Measurements from ENCODE around the gene ANKRD33B. TPM values are rescaled to one million over a fixed set of nuclear protein-coding genes. Genes with fewer than 3 reads are reported as not detected.

Gene ANKRD33B
- total RNA-seq, 1 donor from 2014 or later: 170 TPM

DNA sequence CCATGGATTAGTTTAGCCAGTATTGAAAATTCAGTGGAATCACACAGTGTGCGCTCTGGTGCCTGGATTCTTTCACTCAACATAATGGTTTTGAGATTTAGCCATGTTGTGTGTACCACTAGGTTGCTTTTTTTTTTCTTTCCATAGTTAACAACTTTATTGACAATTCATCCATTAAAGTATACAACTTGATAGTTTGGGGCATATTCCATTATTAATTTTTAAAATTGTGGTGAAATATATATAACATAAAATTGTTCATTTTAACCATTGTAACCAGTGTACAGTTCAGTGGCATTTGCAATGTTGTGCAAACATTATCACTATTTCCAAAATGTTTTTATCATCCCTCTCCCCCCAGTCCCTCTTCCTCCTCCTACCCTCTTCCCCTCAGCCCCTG, 35.2 kb downstream of the ANKRD33B start:
- intact Hi-C loops (cut with micrococcal nuclease): no loop called here
- ATAC-seq (ENCODE audit: low read depth) (no peak), DNase-seq (no peak)
- TF ChIP-seq, protein P1, sequence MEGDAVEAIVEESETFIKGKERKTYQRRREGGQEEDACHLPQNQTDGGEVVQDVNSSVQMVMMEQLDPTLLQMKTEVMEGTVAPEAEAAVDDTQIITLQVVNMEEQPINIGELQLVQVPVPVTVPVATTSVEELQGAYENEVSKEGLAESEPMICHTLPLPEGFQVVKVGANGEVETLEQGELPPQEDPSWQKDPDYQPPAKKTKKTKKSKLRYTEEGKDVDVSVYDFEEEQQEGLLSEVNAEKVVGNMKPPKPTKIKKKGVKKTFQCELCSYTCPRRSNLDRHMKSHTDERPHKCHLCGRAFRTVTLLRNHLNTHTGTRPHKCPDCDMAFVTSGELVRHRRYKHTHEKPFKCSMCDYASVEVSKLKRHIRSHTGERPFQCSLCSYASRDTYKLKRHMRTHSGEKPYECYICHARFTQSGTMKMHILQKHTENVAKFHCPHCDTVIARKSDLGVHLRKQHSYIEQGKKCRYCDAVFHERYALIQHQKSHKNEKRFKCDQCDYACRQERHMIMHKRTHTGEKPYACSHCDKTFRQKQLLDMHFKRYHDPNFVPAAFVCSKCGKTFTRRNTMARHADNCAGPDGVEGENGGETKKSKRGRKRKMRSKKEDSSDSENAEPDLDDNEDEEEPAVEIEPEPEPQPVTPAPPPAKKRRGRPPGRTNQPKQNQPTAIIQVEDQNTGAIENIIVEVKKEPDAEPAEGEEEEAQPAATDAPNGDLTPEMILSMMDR (IDR thresholded peaks at IDR 0.05): no peak
- CTCF ChIA-PET: no interaction called here
- Mint-ChIP-seq H3K4me1 (peaks cover 72% of the 10 kb centered on the region), H3K27ac (no peak overlapping the region), H3K27me3 (no peaks in the 10 kb centered on the region), H3K36me3 (ENCODE audit: low read depth) (peaks cover 43% of the 10 kb centered on the region), H3K9me3 (peaks cover 5% of the 10 kb centered on the region), H3K4me3 (no peak overlapping the region)
- POLR2A ChIA-PET: interaction anchor here (1.0 kb wide), 1 partner anchor 9 kb away, joined by 5 read pairs; no protein-coding TSS in a partner anchor

GRCh38 chr5:10599862-10600284, 36.0 kb downstream of the ANKRD33B start:
- Mint-ChIP-seq H3K27ac (peak overlapping the region; percentile 84), H3K27me3 (no peaks in the 10 kb centered on the region), H3K36me3 (ENCODE audit: low read depth) (peaks cover 38% of the 10 kb centered on the region), H3K4me1 (peaks cover 68% of the 10 kb centered on the region), H3K9me3 (peaks cover 5% of the 10 kb centered on the region), H3K4me3 (no peak overlapping the region)
- POLR2A ChIA-PET: interaction anchor here (1.0 to 2.3 kb wide), 2 partner anchors 8 to 36 kb away, joined by 5 to 10 read pairs; partner anchors contain the start of gene ANKRD33B
- intact Hi-C loops (cut with micrococcal nuclease): loop anchor here (1.0 kb wide), 2 partner anchors 11 to 21 kb away; no protein-coding TSS in a partner anchor
- CTCF ChIA-PET: interaction anchor here (1.2 kb wide), 1 partner anchor 34 kb away, joined by 3 read pairs; no protein-coding TSS in a partner anchor
- TF ChIP-seq, protein P1 (IDR thresholded peaks at IDR 0.05): no peak
- DNase-seq: no peak
- ATAC-seq (ENCODE audit: low read depth): no peak

- Mint-ChIP-seq H3K9me3 (peaks cover 5% of the 10 kb centered on the region), H3K4me3 (peak overlapping the region; percentile 72), H3K27me3 (no peaks in the 10 kb centered on the region), H3K36me3 (ENCODE audit: low read depth) (peaks cover 43% of the 10 kb centered on the region), H3K27ac (peak overlapping the region; percentile 84), H3K4me1 (peaks cover 67% of the 10 kb centered on the region)
- TF ChIP-seq, protein P1 (IDR thresholded peaks at IDR 0.05): no peak
- ChIA-PET CTCF (interaction anchor here (0.9 to 1.2 kb wide), 4 partner anchors 18 to 35 kb away, joined by 3 to 9 read pairs (median 3); no protein-coding TSS in a partner anchor), POLR2A (interaction anchor here (0.7 to 2.3 kb wide), 14 partner anchors 8 to 148 kb away, joined by 3 to 10 read pairs (median 4); partner anchors contain the start of gene ANKRD33B)
- intact Hi-C loops (cut with micrococcal nuclease): loop anchor here (1.0 kb wide), 4 partner anchors 11 to 36 kb away; partner anchors contain the start of gene ANKRD33B
- DNase-seq (no peak), ATAC-seq (ENCODE audit: low read depth) (peak; percentile 75)
Measured at GRCh38 chr5:10600626-10601245, 36.9 kb downstream of the ANKRD33B start.

DNA sequence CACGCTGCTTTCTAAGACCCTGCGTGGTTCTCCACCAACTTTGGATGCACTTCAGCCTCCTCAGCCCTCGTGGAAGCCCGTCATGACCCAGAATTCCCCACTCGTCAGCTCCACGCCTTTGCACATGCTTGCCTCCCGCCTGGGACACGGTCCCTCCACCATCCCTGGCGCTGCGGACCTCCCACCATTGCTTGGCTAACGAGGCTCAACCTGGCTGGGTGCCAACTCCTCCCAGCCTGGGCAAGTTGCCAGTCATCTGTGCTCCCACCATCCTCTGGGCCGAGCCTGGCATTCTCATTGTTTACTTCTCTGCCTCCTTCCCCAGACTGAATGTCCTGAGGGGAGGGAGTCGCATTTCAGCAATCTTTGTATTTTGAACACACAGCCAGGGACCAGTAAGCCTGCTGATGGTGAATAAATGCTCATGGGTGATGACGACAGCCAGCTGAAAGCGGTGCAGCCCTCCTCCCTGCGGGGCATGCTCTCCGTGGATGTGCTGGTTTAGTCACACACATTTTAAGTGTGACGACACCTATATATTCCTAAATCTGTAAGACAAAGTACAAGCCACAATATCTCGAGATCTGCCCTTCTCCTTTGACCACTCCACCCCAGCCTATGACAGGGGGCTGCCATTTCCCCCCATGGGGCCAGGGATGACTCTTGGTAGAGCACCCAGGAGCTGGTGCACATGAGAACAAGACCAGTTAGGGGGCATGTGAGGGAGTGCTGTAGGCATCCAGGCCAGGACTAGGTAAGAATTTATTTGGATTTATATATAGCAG, 37.6 kb downstream of the ANKRD33B start:
- intact Hi-C loops (cut with micrococcal nuclease): loop anchor here (1.0 kb wide), 2 partner anchors 34 to 37 kb away; partner anchors contain the start of gene ANKRD33B
- Mint-ChIP-seq H3K4me1 (peaks cover 66% of the 10 kb centered on the region), H3K4me3 (peak overlapping the region; percentile 72), H3K9me3 (peaks cover 3% of the 10 kb centered on the region), H3K27me3 (no peaks in the 10 kb centered on the region), H3K36me3 (ENCODE audit: low read depth) (peaks cover 39% of the 10 kb centered on the region), H3K27ac (peak overlapping the region; percentile 84)
- DNase-seq (no peak), ATAC-seq (ENCODE audit: low read depth) (peak; percentile 63)
- ChIA-PET POLR2A (interaction anchor here (0.6 to 2.3 kb wide), 16 partner anchors 9 to 149 kb away, joined by 3 to 10 read pairs (median 4); partner anchors contain the start of gene ANKRD33B), CTCF (interaction anchor here (0.9 to 1.2 kb wide), 4 partner anchors 19 to 35 kb away, joined by 3 to 9 read pairs (median 3); no protein-coding TSS in a partner anchor)
- TF ChIP-seq, protein P1 (IDR thresholded peaks at IDR 0.05): no peak

Data from activated B cell treated with CpG ODN at 0.5 μM for 24 hours (primary cell).